ENCODE results near the gene TSC22D4. TPM values are rescaled to one million over a fixed set of nuclear protein-coding genes. Genes with fewer than 3 reads are reported as not detected.
A peak's percentile ranks its signal among the peaks of the same experiment; 100 is the strongest.

TSC22D4 gene
- total RNA-seq, 4 donors from 2014 or later, result 28.9 to 51.2 (median 40.6) TPM

GRCh38 chr7:100477871-100478267 lies 1.1 kb downstream of the TSC22D4 start:
- peaks cover 0 to 16% (median 0%) of the 10 kb centered on the region in 3 donors for H3K36me3 ChIP-seq
- no peaks in the 10 kb centered on the region for H3K27me3 ChIP-seq
- H3K4me1 ChIP-seq, result peaks cover 0 to 45% (median 25%) of the 10 kb centered on the region in 4 donors
- no peak for TF ChIP-seq POLR2A (IDR thresholded peaks at IDR 0.05)
- no peak for TF ChIP-seq CTCF (IDR thresholded peaks at IDR 0.05)
- peak overlapping the region; percentile 56 to 98 (median 87) for H3K27ac ChIP-seq
- no peak for DNase-seq
- peak overlapping the region; percentile 84 to 98 (median 90) for H3K4me3 ChIP-seq
- H3K9me3 ChIP-seq, result no peaks in the 10 kb centered on the region

DNA sequence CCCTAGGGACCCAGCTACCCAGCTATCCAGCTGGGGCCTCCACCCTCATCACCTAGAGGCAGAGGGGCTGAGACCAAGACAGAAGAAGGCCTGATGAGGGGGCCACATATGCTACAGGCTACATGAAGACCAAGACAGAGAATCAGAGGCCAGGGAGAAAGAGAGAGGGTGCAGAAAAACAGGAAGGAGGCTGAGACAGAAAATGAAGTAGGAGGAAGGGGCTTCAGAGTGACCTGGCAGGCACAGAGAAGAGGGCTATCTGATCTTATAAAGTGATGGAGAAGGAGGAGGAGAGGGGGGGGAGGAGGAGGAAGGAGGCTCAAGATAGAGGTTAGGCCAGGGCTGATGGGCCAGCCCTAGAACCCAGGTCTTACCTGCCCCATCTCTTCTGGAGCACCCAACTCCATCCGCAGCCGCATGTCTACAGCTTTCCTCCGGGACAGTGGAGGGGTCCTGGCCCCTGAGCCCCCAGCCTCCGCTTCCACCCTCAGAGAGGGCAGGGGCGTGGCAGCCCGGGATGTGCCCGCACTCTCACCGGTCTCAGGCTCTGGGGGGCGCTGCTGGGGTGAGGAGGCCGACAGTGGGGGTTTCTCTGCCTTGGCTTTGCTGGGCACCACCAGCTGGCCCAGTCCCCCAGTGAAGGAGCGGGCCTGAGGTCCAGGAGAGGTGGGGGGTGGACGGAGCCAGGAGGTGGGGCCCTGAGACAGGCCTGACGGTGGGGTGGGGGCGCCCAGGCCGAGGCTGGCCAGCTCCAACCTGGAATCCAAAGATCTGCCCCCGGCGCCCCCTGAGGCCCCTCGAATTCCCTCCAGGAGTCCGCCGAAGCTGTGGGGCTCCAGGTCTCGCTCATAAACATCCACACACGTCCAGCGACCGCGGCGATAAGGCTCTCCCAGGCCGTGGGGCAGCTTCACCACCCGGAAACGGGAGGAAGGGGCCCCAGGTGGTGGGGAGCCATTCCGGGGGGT lies 1.8 kb downstream of the TSC22D4 start:
- DNase-seq, result peak in 2 of 3 donors; percentile 57 to 62
- Histone ChIP-seq H3K36me3 (peaks cover 0 to 23% (median 0%) of the 10 kb centered on the region in 3 donors), H3K27ac (peak overlapping the region; percentile 56 to 98 (median 87)), H3K9me3 (no peaks in the 10 kb centered on the region), H3K4me1 (peaks cover 0 to 44% (median 23%) of the 10 kb centered on the region in 4 donors), H3K27me3 (no peaks in the 10 kb centered on the region), H3K4me3 (peak overlapping the region; percentile 84 to 98 (median 90))
- TF ChIP-seq CTCF (IDR thresholded peaks at IDR 0.05), result peak in 3 of 6 experiments; percentile 11 to 37 (median 12)
- no peak for TF ChIP-seq POLR2A (IDR thresholded peaks at IDR 0.05)

GRCh38 chr7:100476101-100476780 lies 2.8 kb downstream of the TSC22D4 start:
- no peak for DNase-seq
- H3K4me3 ChIP-seq, result peak overlapping the region in 3 of 4 donors; percentile 84 to 98 (median 86)
- TF ChIP-seq POLR2A (IDR thresholded peaks at IDR 0.05) (no peak), CTCF (IDR thresholded peaks at IDR 0.05) (no peak)
- H3K27ac ChIP-seq, result peak overlapping the region; percentile 9 to 98 (median 27)
- H3K27me3 ChIP-seq, result no peaks in the 10 kb centered on the region
- peaks cover 0 to 25% (median 0%) of the 10 kb centered on the region in 3 donors for H3K36me3 ChIP-seq
- no peaks in the 10 kb centered on the region for H3K9me3 ChIP-seq
- H3K4me1 ChIP-seq, result peaks cover 0 to 44% (median 23%) of the 10 kb centered on the region in 4 donors

DNA sequence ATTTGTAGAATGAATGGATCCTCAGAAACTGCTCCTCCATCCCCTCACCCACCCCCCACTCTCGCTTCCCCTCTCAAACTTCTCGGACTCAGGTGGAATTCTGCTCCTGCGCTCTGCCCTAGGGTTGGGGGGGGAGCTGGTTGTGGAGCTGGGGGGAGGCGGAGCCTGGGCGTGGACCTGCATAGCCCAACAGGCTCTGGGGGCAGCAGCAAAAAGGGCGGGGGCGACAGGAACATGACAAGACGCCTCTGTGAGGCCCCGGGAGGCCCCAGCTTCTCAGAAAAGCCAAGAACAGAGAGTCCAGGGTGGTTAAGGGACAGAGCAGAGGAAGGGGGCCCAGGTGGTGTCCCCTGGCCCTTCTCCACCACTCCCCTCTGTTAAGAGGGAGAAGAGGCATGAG lies 3.5 kb downstream of the TSC22D4 start:
- no peak for DNase-seq
- peaks cover 0 to 32% (median 0%) of the 10 kb centered on the region in 3 donors for H3K36me3 ChIP-seq
- peak overlapping the region in 2 of 4 donors; percentile 84 to 98 for H3K4me3 ChIP-seq

More for the DNA sequence above, 3.5 kb downstream of the TSC22D4 start:
- peaks cover 0 to 48% (median 23%) of the 10 kb centered on the region in 4 donors for H3K4me1 ChIP-seq
- no peaks in the 10 kb centered on the region for H3K27me3 ChIP-seq
- H3K9me3 ChIP-seq, result no peaks in the 10 kb centered on the region
- TF ChIP-seq CTCF (IDR thresholded peaks at IDR 0.05) (no peak), POLR2A (IDR thresholded peaks at IDR 0.05) (no peak)
- H3K27ac ChIP-seq, result peak overlapping the region; percentile 9 to 98 (median 27)
